ENCODE measurements around the gene HOXA9. TPM values are rescaled to one million over a fixed set of nuclear protein-coding genes. Genes with fewer than 3 reads are reported as not detected.

The HOXA9 gene
- total and polyA plus RNA-seq, 9 donors, result 0.12 to 2.5 (median 0.57) TPM; not detected in 1

- intact Hi-C loops (cut with DNase I), result loop anchor here in 3 of 4 donors (5.0 kb wide), 2 partner anchors 285 to 290 kb away; no protein-coding TSS in a partner anchor
- no peak for DNase-seq
- H3K4me3 ChIP-seq, result peak overlapping the region; percentile 34
- H3K27me3 ChIP-seq, result no peaks in the 10 kb centered on the region
- H3K36me3 ChIP-seq, result no peaks in the 10 kb centered on the region
- H3K4me1 ChIP-seq (ENCODE audit: insufficient read depth), result peaks cover 1% of the 10 kb centered on the region
- peaks cover 0 to 6% of the 10 kb centered on the region in 2 donors for H3K9me3 ChIP-seq
- H3K27ac ChIP-seq, result no peak overlapping the region
- TF ChIP-seq POLR2A (IDR thresholded peaks at IDR 0.05) (no peak), EP300 (IDR thresholded peaks at IDR 0.05) (no peak), CTCF (IDR thresholded peaks at IDR 0.05) (no peak)
- 46 to 64% (median 48%) methylated on average over 30 of the region's 30 CpGs for WGBS, 3 donors
Observed at GRCh38 chr7:27141923-27142579, 23.3 kb downstream of the HOXA9 start.

- peak overlapping the region; percentile 34 for H3K4me3 ChIP-seq
- peaks cover 1% of the 10 kb centered on the region for H3K4me1 ChIP-seq (ENCODE audit: insufficient read depth)
- intact Hi-C loops (cut with DNase I), result loop anchor here in 3 of 4 donors (5.0 kb wide), 2 partner anchors 284 to 289 kb away; no protein-coding TSS in a partner anchor
- no peaks in the 10 kb centered on the region for H3K27me3 ChIP-seq
- WGBS, 3 donors, result 85 to 88% (median 87%) methylated on average over 18 of the region's 18 CpGs
- no peak for TF ChIP-seq POLR2A (IDR thresholded peaks at IDR 0.05)
- no peak for TF ChIP-seq CTCF (IDR thresholded peaks at IDR 0.05)
- TF ChIP-seq EP300 (IDR thresholded peaks at IDR 0.05), result no peak
- no peak overlapping the region for H3K27ac ChIP-seq
- peaks cover 0 to 6% of the 10 kb centered on the region in 2 donors for H3K9me3 ChIP-seq
- H3K36me3 ChIP-seq, result no peaks in the 10 kb centered on the region
- DNase-seq, result no peak
Observed at GRCh38 chr7:27141137-27141922, 24.0 kb downstream of the HOXA9 start.

- Histone ChIP-seq H3K4me3 (no peak overlapping the region), H3K36me3 (no peaks in the 10 kb centered on the region), H3K9me3 (no peaks in the 10 kb centered on the region), H3K27ac (no peak overlapping the region), H3K27me3 (no peaks in the 10 kb centered on the region), H3K4me1 (ENCODE audit: insufficient read depth) (peaks cover 1% of the 10 kb centered on the region)
- no peak for DNase-seq
- 77 to 85% (median 78%) methylated on average over 15 of the region's 15 CpGs for WGBS, 3 donors
- intact Hi-C loops (cut with DNase I), result loop anchor here in 3 of 4 donors (5.0 kb wide), 2 partner anchors 283 to 288 kb away; no protein-coding TSS in a partner anchor
- no peak for TF ChIP-seq CTCF (IDR thresholded peaks at IDR 0.05)
- no peak for TF ChIP-seq EP300 (IDR thresholded peaks at IDR 0.05)
- no peak for TF ChIP-seq POLR2A (IDR thresholded peaks at IDR 0.05)
Observed at GRCh38 chr7:27140126-27140857, 25.0 kb downstream of the HOXA9 start.

Measured in ovary (tissue), 9 donors.